ENCODE data around the gene LPP. TPM values are rescaled to one million over a fixed set of nuclear protein-coding genes. Genes with fewer than 3 reads are reported as not detected.

LPP gene
- polyA plus RNA-seq, 1 experiment, result 76.3 TPM

DNA sequence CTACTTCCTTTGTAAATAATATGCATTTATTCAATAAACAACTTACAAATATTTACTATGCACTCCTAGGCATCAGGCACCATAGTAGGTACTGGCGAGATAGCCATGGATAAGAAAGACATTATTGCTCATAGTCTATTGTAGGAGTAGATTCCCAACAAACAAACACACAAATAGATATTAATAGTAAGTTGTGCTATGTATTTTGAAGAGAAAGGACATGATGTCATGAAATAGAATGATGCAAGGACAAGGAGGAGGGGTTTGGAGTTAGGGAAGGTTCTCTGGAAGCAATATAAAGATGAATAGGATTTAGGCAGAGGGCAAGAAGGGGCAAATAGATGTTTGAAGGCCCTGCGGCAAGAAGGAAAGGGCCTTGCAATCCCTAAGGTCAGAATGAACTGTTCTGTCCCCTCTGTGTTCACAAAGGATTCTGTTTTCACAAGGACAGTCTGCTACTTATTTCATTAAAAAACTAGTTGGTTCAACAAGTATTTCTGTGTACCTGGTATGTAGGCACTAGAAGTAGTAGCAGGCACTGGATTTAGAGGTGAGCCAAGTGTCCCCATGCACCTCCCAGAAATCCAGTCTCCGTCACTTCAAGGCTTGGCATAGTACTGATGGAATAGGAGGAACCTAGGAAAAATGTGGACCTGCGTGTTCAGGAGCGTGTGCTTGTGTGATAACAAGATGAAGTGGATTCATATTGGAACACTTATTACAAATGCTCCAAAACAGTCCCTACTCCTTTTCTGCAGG lies 786.0 kb downstream of the LPP start:
- H3K9me3 ChIP-seq (ENCODE audit: control insufficient read depth, insufficient read depth, low read length), result no peaks in the 10 kb centered on the region; the same call in 1 of the 2 replicates
- ChIA-PET POLR2A (no interaction called here), CTCF (interaction anchor here (1.0 kb wide), 1 partner anchor 35 kb away, joined by 8 read pairs; no protein-coding TSS in a partner anchor)
- H3K4me3 ChIP-seq (ENCODE audit: low read depth, low read length), result no peak overlapping the region
- TF ChIP-seq, protein P1, sequence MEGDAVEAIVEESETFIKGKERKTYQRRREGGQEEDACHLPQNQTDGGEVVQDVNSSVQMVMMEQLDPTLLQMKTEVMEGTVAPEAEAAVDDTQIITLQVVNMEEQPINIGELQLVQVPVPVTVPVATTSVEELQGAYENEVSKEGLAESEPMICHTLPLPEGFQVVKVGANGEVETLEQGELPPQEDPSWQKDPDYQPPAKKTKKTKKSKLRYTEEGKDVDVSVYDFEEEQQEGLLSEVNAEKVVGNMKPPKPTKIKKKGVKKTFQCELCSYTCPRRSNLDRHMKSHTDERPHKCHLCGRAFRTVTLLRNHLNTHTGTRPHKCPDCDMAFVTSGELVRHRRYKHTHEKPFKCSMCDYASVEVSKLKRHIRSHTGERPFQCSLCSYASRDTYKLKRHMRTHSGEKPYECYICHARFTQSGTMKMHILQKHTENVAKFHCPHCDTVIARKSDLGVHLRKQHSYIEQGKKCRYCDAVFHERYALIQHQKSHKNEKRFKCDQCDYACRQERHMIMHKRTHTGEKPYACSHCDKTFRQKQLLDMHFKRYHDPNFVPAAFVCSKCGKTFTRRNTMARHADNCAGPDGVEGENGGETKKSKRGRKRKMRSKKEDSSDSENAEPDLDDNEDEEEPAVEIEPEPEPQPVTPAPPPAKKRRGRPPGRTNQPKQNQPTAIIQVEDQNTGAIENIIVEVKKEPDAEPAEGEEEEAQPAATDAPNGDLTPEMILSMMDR (IDR thresholded peaks at IDR 0.05; ENCODE audit: low read depth, low read length), result no peak
- no peak for DNase-seq (ENCODE audit: low read depth, low spot score)
- no peak overlapping the region for H3K27ac ChIP-seq (ENCODE audit: low read depth, low read length)
- H3K27me3 ChIP-seq (ENCODE audit: control insufficient read depth, insufficient read depth, low read length), result no peaks in the 10 kb centered on the region

Small RNA genes within 50 kb of the gene (small RNA-seq; reads per million reads assigned to genes)
- gene MIR28 (ENCODE audit: insufficient read length, low read depth), result 5,176 reads per million, percentile 98 among the genes with 10 or more reads in this experiment
